HEK293 (cell line): Measurements from ENCODE around the gene ZNF525.

Source experiments
- CTCF ChIA-PET: fragments of 350-600 bp; formaldehyde crosslinking; extraction: SDS; loops from one replicate; lab custom pipeline; 2021; ENCODE audit warnings: antibody characterized with exemption; lab: Yijun Ruan, JAX
- POLR2A ChIA-PET: fragments of 300-600 bp; formaldehyde crosslinking; extraction: SDS; loops from one replicate; lab custom pipeline; 2020; ENCODE audit warnings: antibody characterized with exemption, inconsistent platforms; lab: Yijun Ruan, JAX
- H3K27ac ChIP-seq: fragments of 200-500 bp; sonication (Bioruptor generic); 2 replicates; pipeline ENCODE4 v1.5.1; 2014; ENCODE audit warnings: low read depth, low read length, control low read depth, inconsistent platforms; ENCODE audit errors: extremely low read depth
- H3K36me3 ChIP-seq, 2 experiments: fragments of 200-500 bp in 1 of 2; sonication (Bioruptor generic) in 1 of 2; 1 replicate in 1 of 2; 2 replicates in 1 of 2; pipeline ENCODE4 v1.5.1; 2014 to 2017; ENCODE audit warnings: inconsistent platforms in 2 of 2, low read length in 2 of 2; ENCODE audit not compliant: control insufficient read depth in 2 of 2, insufficient read depth in 1 of 2
- H3K4me1 ChIP-seq: fragments of 200-500 bp; sonication (Bioruptor generic); 2 replicates; pipeline ENCODE4 v1.5.1; 2014; ENCODE audit warnings: mild to moderate bottlenecking, low read length, inconsistent platforms; ENCODE audit not compliant: control insufficient read depth, insufficient read depth
- H3K4me3 ChIP-seq: 2 replicates; pipeline ENCODE4 v1.5.1; 2011; ENCODE audit warnings: low read depth, mild to moderate bottlenecking, control low read depth, low read length, moderate library complexity
- H3K9me3 ChIP-seq: fragments of 200-500 bp; sonication (Bioruptor generic); 2 replicates; pipeline ENCODE4 v1.5.1; 2014; ENCODE audit warnings: low read depth, low read length, inconsistent platforms; ENCODE audit not compliant: control insufficient read depth, insufficient read depth
- FEZF1 ChIP-seq: fragments of 450-650 bp; formaldehyde crosslinking; IDR thresholded peaks from 2 replicates; pipeline ENCODE4 v1.5.1; 2016; ENCODE audit warnings: missing biosample characterization, missing genetic modification characterization
- KLF1 ChIP-seq: fragments of 450-650 bp; formaldehyde crosslinking; IDR thresholded peaks from 2 replicates; pipeline ENCODE4 v1.5.1; 2016; ENCODE audit warnings: missing biosample characterization, missing genetic modification characterization
- KLF8 ChIP-seq: fragments of 450-650 bp; formaldehyde crosslinking; IDR thresholded peaks from 2 replicates; pipeline ENCODE4 v1.5.1; 2016; ENCODE audit warnings: missing biosample characterization, missing genetic modification characterization
- MZF1 ChIP-seq: fragments of 450-650 bp; formaldehyde crosslinking; IDR thresholded peaks from 2 replicates; pipeline ENCODE4 v1.5.1; 2017; ENCODE audit warnings: missing biosample characterization, missing genetic modification characterization, borderline replicate concordance
- SCRT1 ChIP-seq: fragments of 450-650 bp; formaldehyde crosslinking; IDR thresholded peaks from 2 replicates; pipeline ENCODE4 v1.5.1; 2016; ENCODE audit warnings: missing biosample characterization, missing genetic modification characterization, borderline replicate concordance
- ZBTB7A ChIP-seq: fragments of 450-650 bp; formaldehyde crosslinking; IDR thresholded peaks from 2 replicates; pipeline ENCODE4 v1.5.1; 2016; ENCODE audit warnings: low read depth, missing biosample characterization, missing genetic modification characterization
- ZEB2 ChIP-seq: fragments of 450-650 bp; formaldehyde crosslinking; IDR thresholded peaks from 2 replicates; pipeline ENCODE4 v1.5.1; 2016; ENCODE audit warnings: missing biosample characterization, missing genetic modification characterization
- ZNF248 ChIP-seq: fragments of 450-650 bp; formaldehyde crosslinking; IDR thresholded peaks from 2 replicates; pipeline ENCODE4 v1.5.1; 2017; ENCODE audit warnings: missing biosample characterization, missing genetic modification characterization
- ZNF292 ChIP-seq: fragments of 450-650 bp; formaldehyde crosslinking; IDR thresholded peaks from 2 replicates; pipeline ENCODE4 v1.5.1; 2016; ENCODE audit warnings: low read depth, missing biosample characterization, missing genetic modification characterization, borderline replicate concordance
- ZNF366 ChIP-seq: fragments of 450-650 bp; formaldehyde crosslinking; conservative IDR thresholded peaks from 2 replicates; pipeline ENCODE4 v1.5.1; 2016; ENCODE audit warnings: missing biosample characterization, missing genetic modification characterization
- ZNF530 ChIP-seq: fragments of 450-650 bp; formaldehyde crosslinking; IDR thresholded peaks from 2 replicates; pipeline ENCODE4 v1.5.1; 2016; ENCODE audit warnings: low read depth, missing biosample characterization, missing genetic modification characterization
- ZNF544 ChIP-seq: fragments of 450-650 bp; formaldehyde crosslinking; IDR thresholded peaks from 2 replicates; pipeline ENCODE4 v1.5.0; 2017; ENCODE audit warnings: missing biosample characterization, missing genetic modification characterization
- ZNF549 ChIP-seq: fragments of 450-650 bp; IDR thresholded peaks from 2 replicates; pipeline ENCODE4 v1.5.1; 2018; ENCODE audit warnings: missing biosample characterization, missing genetic modification characterization, mild to moderate bottlenecking, inconsistent platforms, moderate library complexity
- ZNF555 ChIP-seq: fragments of 450-650 bp; formaldehyde crosslinking; conservative IDR thresholded peaks from 2 replicates; pipeline ENCODE4 v1.5.1; 2017; ENCODE audit warnings: missing biosample characterization, mild to moderate bottlenecking, missing genetic modification characterization, inconsistent platforms
- ZNF629 ChIP-seq: fragments of 450-650 bp; formaldehyde crosslinking; IDR thresholded peaks from 2 replicates; pipeline ENCODE4 v1.5.1; 2017; ENCODE audit warnings: missing biosample characterization, missing genetic modification characterization
- ZNF658 ChIP-seq: fragments of 450-650 bp; formaldehyde crosslinking; IDR thresholded peaks from 2 replicates; pipeline ENCODE4; 2016; ENCODE audit warnings: missing biosample characterization, missing genetic modification characterization
- ZNF660 ChIP-seq: fragments of 450-650 bp; IDR thresholded peaks from 2 replicates; pipeline ENCODE4 v1.5.1; 2018; ENCODE audit warnings: missing biosample characterization, mild to moderate bottlenecking, missing genetic modification characterization
- ZNF792 ChIP-seq: fragments of 450-650 bp; formaldehyde crosslinking; IDR thresholded peaks from 2 replicates; pipeline ENCODE4 v1.5.1; 2016; ENCODE audit warnings: missing biosample characterization, missing genetic modification characterization
- ZXDB ChIP-seq: fragments of 450-650 bp; formaldehyde crosslinking; IDR thresholded peaks from 2 replicates; pipeline ENCODE4 v1.5.1; 2016; ENCODE audit warnings: missing biosample characterization, missing genetic modification characterization
- TF ChIP-seq, protein P1 (sequence below): fragments of 450-650 bp; formaldehyde crosslinking; IDR thresholded peaks from 2 replicates; pipeline ENCODE4 v1.5.1; 2017; ENCODE audit warnings: missing biosample characterization, missing genetic modification characterization
- TF ChIP-seq, protein P2 (sequence below): IDR thresholded peaks from 2 replicates; pipeline ENCODE4 v1.6.1; 2011; ENCODE audit warnings: mild to moderate bottlenecking, low read depth, low read length, borderline replicate concordance
- TF ChIP-seq, protein P3 (sequence below): fragments of 450-650 bp; formaldehyde crosslinking; IDR thresholded peaks from 2 replicates; pipeline ENCODE4 v1.5.1; 2017; ENCODE audit warnings: missing biosample characterization, missing genetic modification characterization
- TF ChIP-seq, protein P4 (sequence below): fragments of 450-650 bp; formaldehyde crosslinking; IDR thresholded peaks from 2 replicates; pipeline ENCODE4 v1.5.1; 2016; ENCODE audit warnings: missing biosample characterization, missing genetic modification characterization
- TF ChIP-seq, protein P5 (sequence below): fragments of 450-650 bp; formaldehyde crosslinking; IDR thresholded peaks from 2 replicates; pipeline ENCODE4 v1.5.1; 2016; ENCODE audit warnings: missing biosample characterization, missing genetic modification characterization
- TF ChIP-seq, protein P6 (sequence below): fragments of 450-650 bp; IDR thresholded peaks from 2 replicates; pipeline ENCODE4 v1.5.1; 2018; ENCODE audit warnings: missing biosample characterization, mild to moderate bottlenecking, missing genetic modification characterization
- TF ChIP-seq, protein P7 (sequence below): fragments of 450-650 bp; formaldehyde crosslinking; IDR thresholded peaks from 2 replicates; pipeline ENCODE4 v1.5.1; 2016; ENCODE audit warnings: missing biosample characterization, missing genetic modification characterization

ZNF525 gene

DNA sequence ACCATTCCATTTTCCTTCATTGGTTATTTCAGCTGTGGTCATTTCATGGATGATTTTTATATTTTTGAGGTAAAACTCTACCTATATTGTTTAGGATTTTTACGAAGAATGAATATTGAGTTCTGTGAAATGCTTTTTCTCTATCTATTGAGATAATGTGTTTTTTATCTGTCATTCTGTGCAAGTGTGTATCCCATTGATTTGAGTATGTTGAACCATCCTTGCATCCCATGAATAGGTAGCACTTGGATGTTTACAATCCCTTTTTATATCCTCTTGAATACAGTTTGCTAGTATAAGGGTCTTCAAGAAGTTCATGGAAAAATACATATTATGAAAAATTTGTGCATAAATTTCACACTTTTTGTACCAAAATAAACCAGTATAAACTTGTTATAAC is 9.8 kb upstream of the ZNF525 start:
- Histone ChIP-seq H3K9me3 (peaks cover 8% of the 10 kb centered on the region), H3K27ac (no peak overlapping the region)

DNA sequence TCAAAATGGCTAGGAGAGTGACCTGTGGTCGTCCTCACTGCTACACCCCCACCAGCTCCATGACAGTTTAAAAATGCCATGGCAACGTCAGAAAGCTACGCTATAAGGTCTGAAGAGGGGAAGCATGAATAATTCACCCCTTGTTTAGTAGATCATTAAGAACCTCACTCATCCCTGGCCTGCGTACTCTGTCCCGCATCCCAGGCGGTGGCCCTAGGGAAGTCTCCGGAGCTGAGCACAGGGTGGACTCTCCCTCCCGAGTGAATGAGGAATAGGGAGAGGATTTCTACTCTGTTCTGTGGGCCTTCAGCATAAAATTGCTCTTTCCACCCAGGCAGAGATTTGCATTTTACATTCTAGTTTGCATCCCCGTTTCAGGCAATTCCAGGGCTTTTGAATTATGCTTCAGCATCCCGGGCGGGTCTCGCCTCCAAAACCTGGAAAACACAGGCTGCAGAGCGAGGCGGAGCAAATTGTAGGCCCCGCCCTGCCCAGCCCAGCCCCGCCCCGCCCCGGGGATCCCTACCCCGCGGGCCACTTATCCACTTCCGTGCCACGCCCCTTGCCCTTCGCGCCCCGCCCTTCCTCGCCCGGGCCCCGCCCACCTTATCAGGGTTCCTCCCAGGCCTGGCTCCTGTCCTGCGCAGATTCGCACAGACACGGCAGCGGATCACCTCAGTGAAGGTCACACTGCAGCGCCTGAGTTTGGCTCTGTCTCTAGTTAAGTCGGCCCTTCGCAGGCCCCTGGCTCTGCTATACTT is 7.5 kb upstream of the ZNF525 start:
- Histone ChIP-seq H3K27ac (no peak overlapping the region), H3K9me3 (peaks cover 4% of the 10 kb centered on the region), H3K4me3 (no peak overlapping the region), H3K36me3 (no peaks in the 10 kb centered on the region), H3K4me1 (no peaks in the 10 kb centered on the region)
- CTCF ChIA-PET = interaction anchor here (0.6 kb wide), 4 partner anchors 67 to 1069 kb away, joined by 3 to 5 read pairs (median 3); no protein-coding TSS in a partner anchor
- POLR2A ChIA-PET = interaction anchor here (0.7 kb wide), 1 partner anchor 611 kb away, joined by 4 read pairs; no protein-coding TSS in a partner anchor
- no peak for TF ChIP-seq ZNF292 (tag by site-specific recombination)
- TF ChIP-seq, protein P1, sequence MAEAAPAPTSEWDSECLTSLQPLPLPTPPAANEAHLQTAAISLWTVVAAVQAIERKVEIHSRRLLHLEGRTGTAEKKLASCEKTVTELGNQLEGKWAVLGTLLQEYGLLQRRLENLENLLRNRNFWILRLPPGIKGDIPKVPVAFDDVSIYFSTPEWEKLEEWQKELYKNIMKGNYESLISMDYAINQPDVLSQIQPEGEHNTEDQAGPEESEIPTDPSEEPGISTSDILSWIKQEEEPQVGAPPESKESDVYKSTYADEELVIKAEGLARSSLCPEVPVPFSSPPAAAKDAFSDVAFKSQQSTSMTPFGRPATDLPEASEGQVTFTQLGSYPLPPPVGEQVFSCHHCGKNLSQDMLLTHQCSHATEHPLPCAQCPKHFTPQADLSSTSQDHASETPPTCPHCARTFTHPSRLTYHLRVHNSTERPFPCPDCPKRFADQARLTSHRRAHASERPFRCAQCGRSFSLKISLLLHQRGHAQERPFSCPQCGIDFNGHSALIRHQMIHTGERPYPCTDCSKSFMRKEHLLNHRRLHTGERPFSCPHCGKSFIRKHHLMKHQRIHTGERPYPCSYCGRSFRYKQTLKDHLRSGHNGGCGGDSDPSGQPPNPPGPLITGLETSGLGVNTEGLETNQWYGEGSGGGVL (tag by site-specific recombination) = no peak
- TF ChIP-seq ZNF555 = no peak
- no peak for TF ChIP-seq ZNF660 (tag by site-specific recombination)
- TF ChIP-seq SCRT1 (tag by site-specific recombination) = no peak
- TF ChIP-seq, protein P2, sequence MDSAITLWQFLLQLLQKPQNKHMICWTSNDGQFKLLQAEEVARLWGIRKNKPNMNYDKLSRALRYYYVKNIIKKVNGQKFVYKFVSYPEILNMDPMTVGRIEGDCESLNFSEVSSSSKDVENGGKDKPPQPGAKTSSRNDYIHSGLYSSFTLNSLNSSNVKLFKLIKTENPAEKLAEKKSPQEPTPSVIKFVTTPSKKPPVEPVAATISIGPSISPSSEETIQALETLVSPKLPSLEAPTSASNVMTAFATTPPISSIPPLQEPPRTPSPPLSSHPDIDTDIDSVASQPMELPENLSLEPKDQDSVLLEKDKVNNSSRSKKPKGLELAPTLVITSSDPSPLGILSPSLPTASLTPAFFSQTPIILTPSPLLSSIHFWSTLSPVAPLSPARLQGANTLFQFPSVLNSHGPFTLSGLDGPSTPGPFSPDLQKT = no peak
- TF ChIP-seq KLF1 (tag by site-specific recombination) = peak; percentile 90
- peak; percentile 90 for TF ChIP-seq KLF8 (tag by site-specific recombination)

More for the DNA sequence above, 9.8 kb upstream of the ZNF525 start:
- POLR2A ChIA-PET = no interaction called here
- Histone ChIP-seq H3K4me1 (no peaks in the 10 kb centered on the region), H3K36me3 (peaks cover 7 to 14% of the 10 kb centered on the region in 2 experiments), H3K4me3 (no peak overlapping the region)
- CTCF ChIA-PET = no interaction called here
- TF ChIP-seq ZNF248 (no peak), ZNF544 (tag by site-specific recombination) (no peak), ZNF555 (no peak), ZNF792 (no peak), FEZF1 (tag by site-specific recombination) (no peak), ZNF629 (no peak), ZNF530 (no peak), ZXDB (tag by site-specific recombination) (no peak), ZBTB7A (no peak), ZNF658 (tag by site-specific recombination) (no peak), ZNF366 (tag by site-specific recombination) (no peak), ZEB2 (tag by site-specific recombination) (no peak), MZF1 (no peak), ZNF549 (tag by site-specific recombination) (no peak)
- TF ChIP-seq, protein P3, sequence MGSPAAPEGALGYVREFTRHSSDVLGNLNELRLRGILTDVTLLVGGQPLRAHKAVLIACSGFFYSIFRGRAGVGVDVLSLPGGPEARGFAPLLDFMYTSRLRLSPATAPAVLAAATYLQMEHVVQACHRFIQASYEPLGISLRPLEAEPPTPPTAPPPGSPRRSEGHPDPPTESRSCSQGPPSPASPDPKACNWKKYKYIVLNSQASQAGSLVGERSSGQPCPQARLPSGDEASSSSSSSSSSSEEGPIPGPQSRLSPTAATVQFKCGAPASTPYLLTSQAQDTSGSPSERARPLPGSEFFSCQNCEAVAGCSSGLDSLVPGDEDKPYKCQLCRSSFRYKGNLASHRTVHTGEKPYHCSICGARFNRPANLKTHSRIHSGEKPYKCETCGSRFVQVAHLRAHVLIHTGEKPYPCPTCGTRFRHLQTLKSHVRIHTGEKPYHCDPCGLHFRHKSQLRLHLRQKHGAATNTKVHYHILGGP (tag by site-specific recombination) = no peak
- TF ChIP-seq, protein P4, sequence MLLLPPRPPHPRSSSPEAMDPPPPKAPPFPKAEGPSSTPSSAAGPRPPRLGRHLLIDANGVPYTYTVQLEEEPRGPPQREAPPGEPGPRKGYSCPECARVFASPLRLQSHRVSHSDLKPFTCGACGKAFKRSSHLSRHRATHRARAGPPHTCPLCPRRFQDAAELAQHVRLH (tag by site-specific recombination) = no peak
- TF ChIP-seq, protein P1 (tag by site-specific recombination) = no peak
- TF ChIP-seq, protein P5, sequence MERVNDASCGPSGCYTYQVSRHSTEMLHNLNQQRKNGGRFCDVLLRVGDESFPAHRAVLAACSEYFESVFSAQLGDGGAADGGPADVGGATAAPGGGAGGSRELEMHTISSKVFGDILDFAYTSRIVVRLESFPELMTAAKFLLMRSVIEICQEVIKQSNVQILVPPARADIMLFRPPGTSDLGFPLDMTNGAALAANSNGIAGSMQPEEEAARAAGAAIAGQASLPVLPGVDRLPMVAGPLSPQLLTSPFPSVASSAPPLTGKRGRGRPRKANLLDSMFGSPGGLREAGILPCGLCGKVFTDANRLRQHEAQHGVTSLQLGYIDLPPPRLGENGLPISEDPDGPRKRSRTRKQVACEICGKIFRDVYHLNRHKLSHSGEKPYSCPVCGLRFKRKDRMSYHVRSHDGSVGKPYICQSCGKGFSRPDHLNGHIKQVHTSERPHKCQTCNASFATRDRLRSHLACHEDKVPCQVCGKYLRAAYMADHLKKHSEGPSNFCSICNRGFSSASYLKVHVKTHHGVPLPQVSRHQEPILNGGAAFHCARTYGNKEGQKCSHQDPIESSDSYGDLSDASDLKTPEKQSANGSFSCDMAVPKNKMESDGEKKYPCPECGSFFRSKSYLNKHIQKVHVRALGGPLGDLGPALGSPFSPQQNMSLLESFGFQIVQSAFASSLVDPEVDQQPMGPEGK = no peak
- TF ChIP-seq, protein P6, sequence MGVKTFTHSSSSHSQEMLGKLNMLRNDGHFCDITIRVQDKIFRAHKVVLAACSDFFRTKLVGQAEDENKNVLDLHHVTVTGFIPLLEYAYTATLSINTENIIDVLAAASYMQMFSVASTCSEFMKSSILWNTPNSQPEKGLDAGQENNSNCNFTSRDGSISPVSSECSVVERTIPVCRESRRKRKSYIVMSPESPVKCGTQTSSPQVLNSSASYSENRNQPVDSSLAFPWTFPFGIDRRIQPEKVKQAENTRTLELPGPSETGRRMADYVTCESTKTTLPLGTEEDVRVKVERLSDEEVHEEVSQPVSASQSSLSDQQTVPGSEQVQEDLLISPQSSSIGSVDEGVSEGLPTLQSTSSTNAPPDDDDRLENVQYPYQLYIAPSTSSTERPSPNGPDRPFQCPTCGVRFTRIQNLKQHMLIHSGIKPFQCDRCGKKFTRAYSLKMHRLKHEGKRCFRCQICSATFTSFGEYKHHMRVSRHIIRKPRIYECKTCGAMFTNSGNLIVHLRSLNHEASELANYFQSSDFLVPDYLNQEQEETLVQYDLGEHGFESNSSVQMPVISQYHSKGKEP (tag by site-specific recombination) = no peak
- TF ChIP-seq, protein P7, sequence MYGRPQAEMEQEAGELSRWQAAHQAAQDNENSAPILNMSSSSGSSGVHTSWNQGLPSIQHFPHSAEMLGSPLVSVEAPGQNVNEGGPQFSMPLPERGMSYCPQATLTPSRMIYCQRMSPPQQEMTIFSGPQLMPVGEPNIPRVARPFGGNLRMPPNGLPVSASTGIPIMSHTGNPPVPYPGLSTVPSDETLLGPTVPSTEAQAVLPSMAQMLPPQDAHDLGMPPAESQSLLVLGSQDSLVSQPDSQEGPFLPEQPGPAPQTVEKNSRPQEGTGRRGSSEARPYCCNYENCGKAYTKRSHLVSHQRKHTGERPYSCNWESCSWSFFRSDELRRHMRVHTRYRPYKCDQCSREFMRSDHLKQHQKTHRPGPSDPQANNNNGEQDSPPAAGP (tag by site-specific recombination) = no peak
